ENCODE data around the gene IGF2.

DNA sequence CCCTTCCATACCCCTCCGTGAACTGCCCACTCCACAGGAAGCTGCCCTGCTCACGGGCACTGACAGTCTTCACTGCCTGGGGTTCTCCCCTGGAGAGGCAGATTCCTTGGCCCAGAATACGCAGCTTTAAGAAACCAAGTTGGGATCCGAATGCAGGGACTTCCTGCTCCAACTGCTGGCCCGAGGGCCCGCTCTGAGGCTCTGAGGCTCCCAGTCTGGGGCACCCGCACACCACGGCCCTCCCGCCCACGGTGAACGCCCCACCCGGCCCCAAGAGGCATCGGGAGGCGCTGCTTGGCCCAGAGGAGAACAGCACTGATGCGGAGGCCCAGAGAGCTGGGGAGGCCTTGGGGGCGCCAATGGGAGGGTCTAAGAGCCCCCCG is 42.3 kb downstream of the IGF2 start:
- no peak for TF ChIP-seq CTCF (IDR thresholded peaks at IDR 0.05; ENCODE audit: insufficient read depth, low read depth, low read length)
- no peak for TF ChIP-seq EZH2 (IDR thresholded peaks at IDR 0.05; ENCODE audit: insufficient read depth, low read length)

Data from astrocyte (in vitro differentiated cells and primary cell).